T-helper 2 cell treated with Interferon-gamma antibody and Interleukin-4, amounts not matched to agents 100 ng/mL and 5 ng/mL, for 36 hours (primary cell): ENCODE data around the gene ZNF628. TPM values are rescaled to one million over a fixed set of nuclear protein-coding genes. Genes with fewer than 3 reads are reported as not detected.

ENCODE experiments used
- intact Hi-C: fragments of 100-400 bp; cut with micrococcal nuclease; formaldehyde crosslinking; loops from one replicate; pipeline ENCODE4 v1.15.1; 2023
- total RNA-seq: library from RNA; stranded (reverse); gene quantifications from 2 replicates; pipeline ENCODE4 v1.2.3, GENCODE V29; 2022

Gene ZNF628
- total RNA-seq, 1 donor from 2014 or later = 6.6 TPM

DNA sequence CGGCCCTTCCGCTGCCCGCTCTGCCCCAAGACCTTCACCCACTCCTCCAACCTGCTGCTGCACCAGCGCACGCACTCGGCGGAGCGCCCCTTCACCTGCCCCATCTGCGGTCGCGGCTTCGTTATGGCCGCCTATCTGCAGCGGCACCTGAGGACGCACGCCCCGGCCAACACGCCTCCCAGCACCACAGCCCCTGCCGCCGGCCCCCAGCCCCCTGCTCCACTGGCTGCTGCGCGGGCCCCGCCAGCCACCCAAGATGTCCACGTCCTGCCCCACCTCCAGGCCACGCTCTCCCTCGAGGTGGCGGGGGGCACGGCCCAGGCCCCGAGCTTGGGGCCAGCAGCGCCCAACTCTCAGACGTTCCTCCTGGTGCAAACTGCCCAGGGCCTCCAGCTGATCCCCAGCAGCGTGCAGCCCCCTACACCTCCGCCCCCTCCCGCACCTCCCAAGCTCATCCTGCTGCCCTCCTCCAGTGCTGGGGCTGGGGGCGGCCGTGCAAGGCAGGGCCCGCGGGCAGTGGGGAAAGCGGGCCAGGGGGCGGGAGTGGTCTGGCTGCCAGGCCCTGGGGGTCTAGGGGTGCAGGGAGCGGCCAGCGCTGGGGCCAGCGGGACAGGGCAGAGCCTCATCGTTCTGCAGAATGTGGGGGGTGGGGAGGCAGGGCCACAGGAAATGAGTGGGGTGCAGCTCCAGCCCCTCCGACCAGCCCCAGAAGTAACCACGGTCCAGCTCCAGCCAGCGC lies 6.7 kb downstream of the ZNF628 start:
- intact Hi-C loops = no loop called here

DNA sequence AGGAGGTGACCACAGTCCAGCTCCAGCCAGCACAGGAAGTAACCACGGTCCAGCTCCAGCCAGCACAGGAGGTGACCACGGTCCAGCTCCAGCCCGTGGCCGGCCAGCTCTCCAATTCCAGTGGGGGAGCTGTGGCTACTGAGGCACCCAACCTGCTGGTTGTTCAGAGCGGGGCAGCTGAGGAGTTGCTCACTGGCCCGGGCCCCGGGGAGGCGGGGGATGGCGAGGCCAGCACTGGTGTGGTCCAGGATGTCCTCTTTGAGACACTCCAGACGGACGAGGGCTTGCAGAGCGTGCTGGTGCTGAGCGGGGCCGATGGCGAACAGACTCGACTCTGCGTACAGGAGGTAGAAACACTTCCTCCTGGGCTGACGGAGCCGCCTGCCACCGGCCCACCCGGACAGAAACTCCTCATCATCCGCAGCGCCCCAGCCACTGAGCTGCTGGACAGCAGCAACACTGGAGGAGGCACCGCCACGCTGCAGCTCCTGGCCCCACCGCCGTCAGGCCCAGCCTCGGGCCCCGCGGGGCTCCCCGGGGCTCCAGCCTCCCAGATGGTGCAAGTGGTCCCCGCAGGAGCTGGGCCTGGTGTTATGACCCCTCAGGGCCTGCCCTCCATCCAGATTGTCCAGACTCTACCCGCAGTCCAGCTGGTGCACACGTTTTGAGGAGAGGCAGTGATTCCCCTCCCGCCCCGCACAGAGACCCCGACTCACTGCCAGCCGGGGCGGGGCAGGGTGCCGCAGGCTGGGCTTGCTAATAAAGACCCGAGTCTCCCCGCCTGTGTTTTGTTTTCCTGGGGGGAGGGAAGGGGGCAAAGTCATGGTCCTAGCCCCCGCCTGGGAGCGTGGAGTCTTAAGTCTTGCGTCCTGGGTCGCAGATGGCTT lies 7.5 kb downstream of the ZNF628 start:
- intact Hi-C loops = no loop called here

DNA sequence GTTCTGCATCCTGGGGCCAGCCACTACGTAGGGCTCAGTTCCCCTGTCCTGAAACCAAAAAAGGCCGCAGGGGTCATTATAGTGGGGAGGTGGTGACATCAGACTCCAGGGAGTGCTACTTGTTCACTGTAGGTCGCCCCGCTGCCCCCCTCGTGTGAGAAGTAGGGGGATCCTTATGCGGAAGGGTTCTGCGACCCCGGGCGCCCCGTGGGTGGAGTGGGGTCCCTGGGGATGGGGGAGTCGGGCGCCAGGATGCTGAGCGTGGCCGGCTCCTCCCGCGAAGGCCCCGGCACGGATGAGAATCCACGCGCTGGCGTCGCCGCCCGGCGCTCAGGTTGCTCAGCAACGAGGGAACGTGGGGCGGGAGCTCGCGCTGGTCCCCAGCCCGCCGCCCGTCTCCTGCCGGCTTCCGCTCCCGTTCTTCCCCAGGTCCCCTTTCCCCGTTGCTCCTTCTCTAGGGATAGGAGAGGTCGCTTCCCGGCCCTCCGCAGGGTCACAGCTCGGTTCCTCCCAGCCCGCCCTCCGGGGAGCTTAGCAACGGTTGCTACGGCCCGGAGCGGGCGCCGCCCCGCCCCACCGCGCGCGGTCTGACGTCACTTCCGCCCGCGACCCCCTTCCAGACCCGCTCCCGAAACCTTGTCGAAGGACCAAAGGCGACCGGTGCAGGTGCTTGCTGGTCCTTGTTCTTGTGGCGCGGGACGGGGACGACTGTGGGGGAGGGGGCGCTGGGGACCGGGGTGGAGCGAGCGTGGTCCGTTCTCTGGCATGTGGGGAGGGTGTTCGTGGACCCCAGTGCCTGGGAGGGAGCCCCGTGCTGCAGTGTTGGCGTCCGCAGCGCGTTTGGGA lies 8.4 kb downstream of the ZNF628 start, which contains the start of gene NAT14:
TSS of gene NAT14 (plus strand) at position 596 of the 846 bp plus-strand sequence. CDS start 521 bp downstream, outside the sequence.
- intact Hi-C loops = no loop called here

DNA sequence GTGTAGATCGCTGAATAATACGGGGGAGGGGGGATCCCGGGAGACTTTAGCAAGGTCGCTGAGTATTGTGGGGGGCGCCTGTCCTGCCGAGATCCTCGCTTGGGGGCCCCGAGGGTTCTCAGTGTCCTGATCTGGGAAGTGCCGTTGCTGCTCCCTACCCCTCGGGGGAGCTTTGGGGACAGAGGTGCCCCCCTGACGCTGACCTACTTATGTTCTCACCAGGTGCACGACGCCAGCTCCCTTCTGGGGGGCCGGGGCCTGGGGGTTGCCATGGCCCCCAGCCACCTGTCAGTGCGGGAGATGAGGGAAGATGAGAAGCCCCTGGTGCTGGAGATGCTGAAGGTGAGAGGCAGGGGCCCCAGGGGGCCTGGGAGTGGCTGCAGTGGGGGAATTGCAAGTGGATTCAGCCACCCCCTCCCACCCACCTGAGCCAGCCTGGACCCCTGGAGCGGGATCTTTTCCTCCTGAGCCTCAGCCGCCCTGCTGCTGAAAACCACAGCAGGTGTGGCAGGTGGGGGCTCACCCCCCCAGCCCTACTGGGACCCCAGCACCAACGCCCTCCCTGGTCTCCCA lies 9.1 kb downstream of the ZNF628 start:
- intact Hi-C loops = no loop called here

DNA sequence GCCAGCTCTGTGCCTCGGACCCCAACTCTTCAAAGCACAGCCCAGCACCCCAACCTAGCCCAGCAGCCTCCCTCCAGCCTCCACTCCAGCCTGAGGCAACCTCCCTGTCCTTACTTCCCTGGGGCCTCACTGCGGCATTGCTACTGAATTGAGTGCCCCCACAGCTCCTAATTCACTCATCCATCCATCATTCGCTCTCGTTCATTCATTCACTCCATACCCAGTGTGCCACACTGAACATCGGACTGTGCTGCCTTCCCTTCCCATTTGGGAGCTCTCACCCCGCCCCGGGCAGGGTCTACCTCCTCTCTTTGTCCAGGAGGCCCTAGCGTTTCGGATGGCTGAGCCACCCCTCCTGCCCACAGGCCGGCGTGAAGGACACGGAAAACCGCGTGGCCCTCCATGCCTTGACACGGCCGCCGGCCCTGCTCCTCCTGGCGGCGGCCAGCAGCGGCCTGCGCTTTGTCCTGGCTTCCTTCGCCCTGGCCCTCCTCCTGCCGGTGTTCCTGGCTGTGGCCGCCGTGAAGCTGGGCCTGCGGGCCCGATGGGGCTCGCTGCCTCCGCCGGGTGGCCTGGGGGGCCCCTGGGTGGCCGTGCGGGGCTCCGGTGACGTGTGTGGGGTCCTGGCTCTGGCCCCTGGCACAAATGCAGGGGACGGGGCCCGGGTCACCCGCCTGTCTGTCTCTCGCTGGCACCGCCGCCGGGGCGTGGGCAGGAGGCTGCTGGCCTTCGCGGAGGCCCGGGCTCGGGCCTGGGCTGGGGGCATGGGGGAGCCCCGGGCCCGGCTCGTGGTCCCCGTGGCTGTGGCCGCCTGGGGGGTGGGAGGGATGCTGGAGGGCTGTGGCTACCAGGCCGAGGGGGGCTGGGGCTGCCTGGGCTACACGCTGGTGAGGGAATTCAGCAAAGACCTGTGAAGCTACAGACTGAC lies 9.9 kb downstream of the ZNF628 start:
- intact Hi-C loops = no loop called here

DNA sequence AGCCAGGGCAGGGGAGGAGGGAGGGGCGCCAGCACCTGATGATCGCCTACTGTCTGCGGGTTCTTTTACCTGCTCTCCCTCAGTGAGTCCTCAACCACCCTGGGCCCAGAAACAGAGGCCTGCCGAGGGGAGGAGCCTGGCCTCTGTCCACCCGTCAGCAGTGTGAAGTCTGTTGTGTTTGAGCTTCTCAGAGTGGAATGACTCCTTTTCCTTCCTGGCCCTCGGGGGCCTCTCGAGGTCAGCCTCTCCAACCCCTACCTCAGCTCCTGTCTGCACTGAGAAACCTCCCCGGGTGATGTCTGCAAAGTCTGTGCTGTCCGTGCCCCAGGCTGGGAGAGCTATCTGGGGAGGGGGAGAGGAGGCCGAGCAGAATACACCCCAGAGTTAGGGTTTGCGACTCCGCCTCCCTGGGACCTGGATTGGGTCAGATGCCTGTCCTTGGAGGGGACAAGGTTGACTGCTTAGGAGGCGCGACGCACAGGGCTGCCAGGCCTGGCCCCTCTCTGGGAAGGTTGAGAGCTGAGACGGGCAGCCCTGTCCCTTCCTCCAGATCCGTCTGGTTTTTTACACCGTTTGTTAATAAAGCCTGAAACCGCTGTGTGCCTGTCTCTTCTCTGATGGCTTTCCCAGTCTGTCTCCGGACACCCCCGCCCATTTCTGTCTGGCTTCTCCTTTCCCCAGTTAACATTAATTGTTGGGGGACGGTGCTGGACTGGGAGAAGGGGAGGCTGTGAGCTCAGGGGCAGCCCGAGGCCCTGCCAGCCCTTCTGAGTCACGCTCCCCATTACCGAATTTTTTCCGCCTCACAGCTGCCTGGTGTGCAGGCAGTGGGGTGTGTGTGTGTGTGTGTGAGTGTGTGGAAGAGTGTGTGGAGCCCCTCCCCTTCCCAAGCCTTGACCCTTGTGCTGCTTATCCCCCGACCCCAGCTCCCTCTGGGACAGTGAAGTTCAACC lies 10.8 kb downstream of the ZNF628 start:
- intact Hi-C loops = no loop called here

DNA sequence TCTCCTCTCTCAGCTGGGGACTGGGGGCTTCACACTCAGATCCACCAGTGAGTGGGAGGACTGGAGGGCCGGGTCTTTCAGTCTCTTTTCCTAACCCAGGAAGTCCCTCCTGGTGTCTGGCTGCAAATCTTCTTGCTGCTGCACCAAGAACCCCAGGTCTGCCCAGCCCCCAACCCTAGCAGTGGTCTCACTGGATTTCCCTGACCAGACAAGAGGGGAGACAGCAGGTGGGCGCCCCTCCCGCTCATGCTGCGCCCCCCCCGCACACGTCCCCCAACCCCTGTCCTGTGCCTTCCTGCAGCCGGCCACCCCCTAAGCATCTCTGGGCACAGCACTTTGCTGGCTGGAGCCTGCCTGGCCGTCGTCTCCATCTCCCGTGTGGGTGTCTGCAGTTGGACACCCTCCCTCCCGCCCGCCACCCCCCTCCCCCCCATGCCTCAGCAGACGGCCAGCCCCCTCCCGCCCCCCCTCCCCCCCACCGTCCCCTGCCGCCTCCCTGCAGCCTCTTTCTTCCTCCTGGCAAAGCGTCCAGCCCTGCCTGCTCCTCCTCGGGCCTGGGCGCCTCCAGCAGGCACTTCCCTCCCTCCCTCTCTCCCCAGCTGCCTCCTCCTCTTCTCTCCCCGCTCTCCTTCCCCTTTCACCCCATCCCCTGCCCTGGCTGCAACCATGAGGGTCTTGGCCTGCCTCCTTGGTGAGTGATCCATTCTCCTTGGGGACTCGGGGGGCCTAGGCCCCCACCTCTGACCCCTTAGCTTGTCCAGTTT lies 11.7 kb downstream of the ZNF628 start, which contains the start of gene SSC5D:
TSS of gene SSC5D (plus strand) at position 513 of the 764 bp plus-strand sequence. CDS start at position 667, 154 bp downstream.
- intact Hi-C loops = no loop called here

DNA sequence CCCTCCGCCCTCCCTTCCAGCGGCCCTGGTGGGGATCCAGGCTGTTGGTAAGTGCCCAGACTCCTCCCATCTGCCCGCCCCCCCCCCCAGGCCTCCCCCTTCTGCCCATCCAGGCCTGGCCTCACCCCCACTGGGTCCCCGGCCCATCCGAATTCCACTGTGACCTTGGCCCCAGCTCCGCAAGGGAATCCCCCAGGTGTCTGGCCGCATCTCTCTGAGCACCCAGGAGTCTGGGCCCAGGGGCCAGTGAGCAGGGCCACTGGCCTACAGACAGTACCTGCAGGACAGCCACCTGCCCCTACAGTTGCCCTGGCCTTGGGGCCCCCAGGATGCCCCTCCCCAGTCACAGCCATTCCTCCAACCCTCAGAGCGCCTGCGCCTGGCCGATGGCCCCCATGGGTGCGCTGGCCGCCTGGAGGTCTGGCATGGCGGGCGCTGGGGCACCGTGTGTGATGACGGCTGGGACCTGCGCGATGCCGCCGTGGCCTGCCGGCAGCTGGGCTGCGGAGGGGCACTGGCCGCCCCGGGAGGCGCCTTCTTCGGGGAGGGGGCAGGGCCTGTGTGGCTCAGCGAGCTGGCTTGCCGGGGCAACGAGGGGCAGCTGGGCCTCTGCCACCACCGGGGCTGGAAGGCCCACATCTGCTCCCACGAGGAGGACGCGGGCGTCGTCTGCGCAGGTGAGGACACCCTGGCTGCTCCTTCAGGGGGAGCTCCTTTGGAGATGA lies 12.7 kb downstream of the ZNF628 start:
- intact Hi-C loops = no loop called here

DNA sequence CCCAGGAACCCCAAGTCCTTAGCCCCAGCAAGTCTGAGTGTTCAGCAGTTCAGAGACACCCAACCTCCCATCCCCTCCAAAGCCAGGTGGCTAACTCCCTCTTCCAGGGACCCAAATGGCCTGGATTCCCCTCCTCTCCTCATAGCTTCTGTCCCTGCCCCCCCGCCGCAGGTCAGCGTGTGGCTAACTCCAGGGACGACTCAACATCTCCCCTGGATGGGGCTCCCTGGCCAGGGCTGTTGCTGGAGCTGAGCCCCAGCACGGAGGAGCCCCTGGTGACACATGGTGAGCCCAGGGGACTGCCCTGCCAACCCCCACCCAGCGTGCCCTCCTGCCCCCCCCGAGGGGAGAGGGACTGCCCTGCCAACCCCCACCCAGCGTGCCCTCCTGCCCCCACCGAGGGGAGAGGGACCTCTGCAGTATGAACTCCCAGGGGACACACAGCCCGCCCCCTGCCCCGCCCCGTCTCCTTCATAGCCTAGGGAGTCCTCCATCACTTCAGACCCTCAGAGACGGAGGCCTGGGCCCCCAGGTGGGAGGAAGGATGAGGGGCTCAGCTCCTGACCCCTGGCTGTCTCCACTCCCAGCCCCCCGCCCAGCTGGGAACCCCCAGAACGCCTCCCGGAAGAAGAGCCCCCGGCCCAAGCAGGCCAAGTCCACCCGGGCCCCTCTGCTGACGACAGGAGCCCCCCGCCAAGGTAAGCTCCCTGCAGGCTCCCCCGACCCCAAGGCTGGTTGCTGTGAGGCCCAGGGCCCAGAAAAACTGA lies 13.5 kb downstream of the ZNF628 start:
- intact Hi-C loops = no loop called here

DNA sequence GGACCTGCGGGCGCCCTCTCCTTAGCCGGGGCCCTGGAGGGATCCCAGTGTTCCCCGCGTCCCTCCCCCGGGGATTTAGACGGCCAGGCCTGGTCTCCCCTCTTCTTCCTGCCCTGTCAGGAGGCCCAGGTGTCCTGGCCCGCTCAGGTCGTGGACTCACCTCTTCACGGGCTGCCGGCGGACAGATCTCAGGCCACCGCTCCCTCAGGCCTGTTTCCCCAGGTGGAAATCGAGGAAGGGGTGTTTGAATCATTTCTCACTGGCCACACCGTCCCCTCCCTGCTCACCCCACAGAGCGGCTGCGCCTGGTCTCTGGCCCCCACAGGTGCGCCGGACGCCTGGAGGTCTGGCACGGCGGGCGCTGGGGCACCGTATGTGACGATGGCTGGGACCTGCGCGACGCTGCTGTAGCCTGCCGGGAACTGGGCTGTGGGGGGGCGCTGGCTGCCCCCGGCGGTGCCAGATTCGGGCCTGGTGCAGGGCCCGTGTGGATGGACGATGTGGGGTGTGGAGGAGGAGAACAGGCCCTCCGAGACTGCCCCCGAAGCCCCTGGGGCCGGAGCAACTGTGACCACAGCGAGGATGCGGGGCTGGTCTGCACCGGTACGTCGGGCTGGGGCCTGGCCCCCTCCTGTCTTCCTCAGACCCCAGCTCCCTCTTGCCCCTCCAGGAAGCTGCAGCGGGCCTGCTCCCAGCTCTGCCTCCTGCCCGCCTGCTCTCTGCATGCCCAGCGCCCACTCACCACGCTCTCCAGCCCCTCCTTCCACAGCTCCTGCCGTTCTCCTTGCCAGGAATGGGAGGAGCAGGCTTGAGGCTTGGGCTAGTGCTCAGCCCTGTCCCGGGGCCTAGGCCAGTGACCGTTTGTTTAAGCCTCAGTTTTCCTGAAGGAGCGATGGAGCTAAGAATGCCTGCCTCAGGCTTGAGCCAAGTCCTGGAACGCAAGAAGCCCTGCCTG lies 14.3 kb downstream of the ZNF628 start:
- intact Hi-C loops = no loop called here

DNA sequence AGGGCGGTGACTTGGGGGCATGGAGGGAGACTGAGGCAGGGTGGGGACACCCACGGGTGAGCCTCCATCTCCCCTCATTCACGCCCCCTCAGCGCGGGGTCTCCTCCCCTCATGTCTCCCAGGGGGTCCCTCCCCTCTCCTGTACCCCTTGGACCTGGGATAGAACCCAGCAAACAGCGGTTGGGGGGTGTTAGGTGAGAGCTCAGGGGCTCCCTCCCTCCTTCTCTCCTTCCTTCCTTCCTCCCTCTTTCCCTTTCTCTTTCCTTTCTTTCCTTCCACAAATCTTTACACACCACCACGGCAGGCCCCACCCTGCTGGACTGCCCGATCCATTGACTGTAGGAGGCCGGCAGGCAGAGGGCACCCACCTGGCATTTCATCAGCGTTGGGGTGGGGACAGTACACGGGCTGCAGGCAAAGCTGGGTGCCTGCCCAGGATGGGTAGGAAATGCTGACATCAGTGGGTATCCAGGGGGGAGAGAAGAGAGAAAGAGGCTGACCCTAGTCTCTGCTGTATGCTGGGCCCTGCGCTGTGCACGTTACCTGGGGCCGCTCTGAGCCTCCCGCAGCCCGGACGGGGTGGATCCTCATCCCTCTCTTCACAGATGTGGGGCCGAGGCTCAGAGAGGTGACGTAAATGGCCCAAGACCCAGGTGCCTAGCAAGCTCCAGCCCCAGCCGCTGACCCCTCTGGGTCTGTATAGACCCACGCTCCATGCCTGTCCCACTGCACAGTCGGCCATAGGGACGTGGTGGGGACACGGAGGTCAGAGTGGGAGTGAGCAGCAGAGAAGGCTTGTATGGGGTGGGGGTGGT lies 15.3 kb downstream of the ZNF628 start:
- intact Hi-C loops = no loop called here

DNA sequence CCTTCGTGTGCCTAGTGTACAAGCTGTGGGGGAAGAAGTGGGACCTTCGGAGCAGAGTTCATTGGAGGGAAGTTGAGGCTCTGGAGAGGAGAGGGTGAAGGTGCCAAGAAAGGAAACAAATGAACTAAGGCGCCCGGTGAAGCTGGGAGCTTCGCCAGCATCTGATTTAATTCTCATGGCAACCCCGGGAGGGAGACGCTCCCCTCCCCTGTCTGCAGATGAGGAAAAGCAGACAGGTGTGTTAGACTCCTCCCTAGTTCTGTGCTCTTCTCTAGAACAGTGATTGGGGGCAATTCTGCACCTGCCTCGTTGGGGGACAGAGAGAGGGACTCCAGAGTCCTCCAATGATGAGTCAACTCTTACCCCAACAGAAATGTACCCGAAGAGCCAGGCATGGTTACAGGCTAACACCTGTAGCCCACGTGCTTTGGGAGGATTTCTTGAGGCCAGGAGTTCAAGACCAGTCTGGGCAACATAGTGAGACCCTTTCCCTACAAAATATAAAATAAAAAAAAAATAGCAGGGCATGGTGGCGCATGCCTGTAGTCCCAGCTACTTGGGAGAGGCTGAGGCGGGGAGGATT lies 16.0 kb downstream of the ZNF628 start:
- intact Hi-C loops = no loop called here

DNA sequence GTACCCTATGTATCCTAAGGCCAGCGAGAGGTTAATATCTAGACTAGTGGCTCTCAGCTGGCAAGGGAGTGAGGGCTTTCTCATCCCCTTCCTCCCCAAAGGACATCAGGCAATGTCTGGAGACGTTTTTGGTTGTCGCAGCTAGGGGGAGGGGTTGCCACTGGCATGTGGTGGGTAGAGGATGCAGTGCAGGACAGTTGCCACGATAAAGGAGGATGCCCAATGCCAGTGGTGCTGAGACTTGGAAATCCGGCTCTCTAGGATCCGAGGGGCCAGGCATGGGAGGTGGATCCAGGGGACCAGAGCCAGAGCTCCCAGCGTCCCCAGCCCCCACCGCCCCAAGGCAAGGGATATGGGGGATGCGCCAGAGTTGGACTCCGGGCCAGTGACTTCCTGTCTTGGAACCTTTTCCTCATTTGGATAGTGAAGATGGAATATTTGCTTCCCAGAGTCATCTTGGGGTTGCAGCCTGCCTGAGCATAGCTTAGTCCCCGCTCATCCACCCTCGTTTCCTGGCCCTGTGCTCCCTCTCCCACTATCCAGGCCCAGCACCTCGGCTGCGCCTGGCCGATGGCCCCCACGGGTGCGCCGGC lies 16.7 kb downstream of the ZNF628 start:
- intact Hi-C loops = no loop called here

DNA sequence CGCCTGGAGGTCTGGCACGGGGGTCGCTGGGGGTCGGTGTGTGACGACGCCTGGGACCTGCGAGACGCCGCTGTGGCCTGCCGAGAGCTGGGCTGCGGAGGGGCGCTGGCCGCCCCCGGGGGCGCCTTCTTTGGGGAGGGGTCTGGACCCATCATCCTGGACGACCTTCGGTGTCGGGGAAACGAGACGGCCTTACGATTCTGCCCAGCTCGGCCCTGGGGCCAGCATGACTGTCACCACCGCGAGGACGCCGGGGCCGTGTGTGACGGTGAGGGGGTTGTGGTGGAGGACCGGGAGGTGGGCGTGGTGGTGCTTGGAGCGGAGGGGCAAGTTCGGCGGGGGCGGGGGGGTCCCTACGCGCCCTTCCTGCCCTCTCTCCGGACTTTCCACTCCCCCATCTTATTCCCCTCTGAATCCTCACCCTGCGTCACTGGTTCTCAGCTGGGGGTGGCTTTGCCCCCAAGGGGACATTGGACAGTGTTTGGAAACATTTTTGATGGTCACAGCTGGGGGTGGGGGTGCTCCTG lies 17.3 kb downstream of the ZNF628 start:
- intact Hi-C loops = no loop called here
